Upper lobe of left lung (tissue), 4 donors: Measurements from ENCODE around the gene ANKRD13D.

Source experiments
- EP300 ChIP-seq, 4 donors: sonication (generic); formaldehyde crosslinking; IDR thresholded peaks; one replicate each; pipeline ENCODE4 v1.5.1; 2017; ENCODE audit warnings: antibody characterized with exemption in 4 of 4, control low read depth in 2 of 4
- POLR2A ChIP-seq, 4 donors: fragments of 450-650 bp; IDR thresholded peaks; one replicate each; pipeline ENCODE4 v1.5.1; 2016 to 2017; ENCODE audit warnings: antibody characterized with exemption in 4 of 4, mild to moderate bottlenecking in 2 of 4
- POLR2AphosphoS5 ChIP-seq, 2 donors: sonication (generic); formaldehyde crosslinking; IDR thresholded peaks; one replicate each; pipeline ENCODE4 v1.5.1; 2017; ENCODE audit warnings: antibody characterized with exemption in 2 of 2
- TF ChIP-seq, protein P1 (sequence below), 6 experiments: fragments of 450-650 bp in 4 of 6; fragments of 200-600 bp in 2 of 6; sonication (generic) in 2 of 6; IDR thresholded peaks; one replicate each; pipeline ENCODE4 v1.5.1; 2016 to 2019; ENCODE audit warnings: antibody characterized with exemption in 6 of 6

DNA sequence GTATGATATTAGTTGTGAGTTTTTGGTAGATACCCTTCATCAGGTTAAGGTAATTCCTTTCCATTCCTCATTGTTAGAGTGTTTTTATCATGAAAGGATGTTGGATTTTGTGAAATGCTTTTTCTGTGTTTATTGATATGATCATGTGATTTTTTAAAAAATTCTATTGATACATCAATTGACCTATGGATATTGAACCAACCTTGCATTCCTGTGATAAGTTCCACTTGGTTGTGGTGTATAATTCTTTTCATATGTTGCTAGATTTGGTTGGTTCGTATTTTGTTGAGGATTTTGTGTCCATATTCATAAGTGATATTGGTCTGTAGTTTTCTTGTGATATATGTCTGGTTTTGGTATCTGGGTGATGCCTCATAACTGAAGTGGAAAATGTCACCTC lies 6.7 kb downstream of the ANKRD13D start:
- TF ChIP-seq, protein P1, sequence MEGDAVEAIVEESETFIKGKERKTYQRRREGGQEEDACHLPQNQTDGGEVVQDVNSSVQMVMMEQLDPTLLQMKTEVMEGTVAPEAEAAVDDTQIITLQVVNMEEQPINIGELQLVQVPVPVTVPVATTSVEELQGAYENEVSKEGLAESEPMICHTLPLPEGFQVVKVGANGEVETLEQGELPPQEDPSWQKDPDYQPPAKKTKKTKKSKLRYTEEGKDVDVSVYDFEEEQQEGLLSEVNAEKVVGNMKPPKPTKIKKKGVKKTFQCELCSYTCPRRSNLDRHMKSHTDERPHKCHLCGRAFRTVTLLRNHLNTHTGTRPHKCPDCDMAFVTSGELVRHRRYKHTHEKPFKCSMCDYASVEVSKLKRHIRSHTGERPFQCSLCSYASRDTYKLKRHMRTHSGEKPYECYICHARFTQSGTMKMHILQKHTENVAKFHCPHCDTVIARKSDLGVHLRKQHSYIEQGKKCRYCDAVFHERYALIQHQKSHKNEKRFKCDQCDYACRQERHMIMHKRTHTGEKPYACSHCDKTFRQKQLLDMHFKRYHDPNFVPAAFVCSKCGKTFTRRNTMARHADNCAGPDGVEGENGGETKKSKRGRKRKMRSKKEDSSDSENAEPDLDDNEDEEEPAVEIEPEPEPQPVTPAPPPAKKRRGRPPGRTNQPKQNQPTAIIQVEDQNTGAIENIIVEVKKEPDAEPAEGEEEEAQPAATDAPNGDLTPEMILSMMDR (IDR thresholded peaks at IDR 0.05) = no peak
- TF ChIP-seq POLR2A (IDR thresholded peaks at IDR 0.05) (no peak), EP300 (IDR thresholded peaks at IDR 0.05) (no peak), POLR2AphosphoS5 (IDR thresholded peaks at IDR 0.05) (no peak)
